ENCODE measurements around the gene ZNF846. TPM values are rescaled to one million over a fixed set of nuclear protein-coding genes. Genes with fewer than 3 reads are reported as not detected.

The ZNF846 gene
- total RNA-seq, 4 donors from 2014 or later, result 10.0 to 18.1 (median 14.2) TPM

GRCh38 chr19:9806803-9807202 is 38.3 kb upstream of the ZNF846 start:
- intact Hi-C loops (cut with DNase I; ENCODE audit: low total_unique reads) (no loop called here), in situ Hi-C loops (cut with MboI; ENCODE audit: low pct_ligation_motif_present in 1 of 4, low pct_unique_long_range_greater_than_20kb in 1 of 4, low sequenced_read_pairs in 3 of 4) (no loop called here)
- Histone ChIP-seq H3K27me3 (no peaks in the 10 kb centered on the region), H3K27ac (no peak overlapping the region), H3K4me1 (no peaks in the 10 kb centered on the region), H3K36me3 (peaks cover 0 to 29% (median 12%) of the 10 kb centered on the region in 4 donors), H3K4me3 (no peak overlapping the region), H3K9me3 (no peaks in the 10 kb centered on the region)
- WGBS, 2 donors (ENCODE audit: low coverage in 1 of 2), result 88% methylated on average over 3 of the region's 3 CpGs; no CpG with 5 or more reads in 1 of the 2 donors
- TF ChIP-seq EP300 (IDR thresholded peaks at IDR 0.05; ENCODE audit: low read depth) (no peak), CTCF (IDR thresholded peaks at IDR 0.05) (no peak), POLR2A (IDR thresholded peaks at IDR 0.05) (no peak), POLR2AphosphoS5 (IDR thresholded peaks at IDR 0.05) (no peak)
- no peak for DNase-seq

- intact Hi-C loops (cut with DNase I; ENCODE audit: low total_unique reads) (no loop called here), in situ Hi-C loops (cut with MboI; ENCODE audit: low pct_ligation_motif_present in 1 of 4, low pct_unique_long_range_greater_than_20kb in 1 of 4, low sequenced_read_pairs in 3 of 4) (no loop called here)
- no peaks in the 10 kb centered on the region for H3K9me3 ChIP-seq
Observed at GRCh38 chr19:9801976-9802375, 33.4 kb upstream of the ZNF846 start.

GRCh38 chr19:9799162-9799561 is 30.6 kb upstream of the ZNF846 start:
- TF ChIP-seq EP300 (IDR thresholded peaks at IDR 0.05; ENCODE audit: low read depth), result no peak
- TF ChIP-seq CTCF (IDR thresholded peaks at IDR 0.05), result no peak
- no peak for TF ChIP-seq POLR2AphosphoS5 (IDR thresholded peaks at IDR 0.05)
- TF ChIP-seq POLR2A (IDR thresholded peaks at IDR 0.05), result no peak
- Histone ChIP-seq H3K9me3 (no peaks in the 10 kb centered on the region), H3K27me3 (no peaks in the 10 kb centered on the region), H3K36me3 (no peaks in the 10 kb centered on the region), H3K4me3 (no peak overlapping the region), H3K27ac (no peak overlapping the region), H3K4me1 (peaks cover 0 to 4% (median 0%) of the 10 kb centered on the region in 4 donors)
- DNase-seq, result no peak
- intact Hi-C loops (cut with DNase I; ENCODE audit: low total_unique reads), result loop anchor here (10.0 kb wide), 2 partner anchors 484 to 584 kb away; partner anchors contain the start of gene OR7D4
- in situ Hi-C loops (cut with MboI; ENCODE audit: low pct_ligation_motif_present in 1 of 4, low pct_unique_long_range_greater_than_20kb in 1 of 4, low sequenced_read_pairs in 3 of 4), result loop anchor here (5.0 to 25.0 kb wide), 5 partner anchors 172 to 662 kb away; partner anchors contain the start of genes ZNF559 (in 3 of the 4), ZNF699 (in 3 of the 4), OR7G3 (in 2 of the 4) and ZNF317 (in 2 of the 4)

More at GRCh38 chr19:9801976-9802375, 33.4 kb upstream of the ZNF846 start:
- 91 to 96% methylated on average over 6 to 10 of the region's 10 CpGs for WGBS, 2 donors (ENCODE audit: low coverage in 1 of 2)
- DNase-seq, result no peak
- no peaks in the 10 kb centered on the region for H3K4me1 ChIP-seq
- no peak overlapping the region for H3K27ac ChIP-seq
- no peak overlapping the region for H3K4me3 ChIP-seq
- no peak for TF ChIP-seq POLR2AphosphoS5 (IDR thresholded peaks at IDR 0.05)
- no peak for TF ChIP-seq POLR2A (IDR thresholded peaks at IDR 0.05)
- TF ChIP-seq CTCF (IDR thresholded peaks at IDR 0.05), result no peak
- TF ChIP-seq EP300 (IDR thresholded peaks at IDR 0.05; ENCODE audit: low read depth), result no peak
- H3K27me3 ChIP-seq, result no peaks in the 10 kb centered on the region
- H3K36me3 ChIP-seq, result no peaks in the 10 kb centered on the region

- Histone ChIP-seq H3K4me3 (no peak overlapping the region), H3K27ac (no peak overlapping the region), H3K9me3 (no peaks in the 10 kb centered on the region), H3K36me3 (no peaks in the 10 kb centered on the region), H3K27me3 (no peaks in the 10 kb centered on the region), H3K4me1 (peaks cover 0 to 5% (median 2%) of the 10 kb centered on the region in 4 donors)
- DNase-seq, result no peak
- in situ Hi-C loops (cut with MboI; ENCODE audit: low pct_ligation_motif_present in 1 of 4, low pct_unique_long_range_greater_than_20kb in 1 of 4, low sequenced_read_pairs in 3 of 4) (loop anchor here (5.0 to 25.0 kb wide), 5 partner anchors 171 to 661 kb away; partner anchors contain the start of genes ZNF559 (in 3 of the 4), ZNF699 (in 3 of the 4), OR7G3 (in 2 of the 4) and ZNF317 (in 2 of the 4)), intact Hi-C loops (cut with DNase I; ENCODE audit: low total_unique reads) (loop anchor here (10.0 kb wide), 2 partner anchors 483 to 583 kb away; partner anchors contain the start of gene OR7D4)
- WGBS, 2 donors (ENCODE audit: low coverage in 1 of 2), result 83% methylated on average over 5 of the region's 5 CpGs; no CpG with 5 or more reads in 1 of the 2 donors
- no peak for TF ChIP-seq EP300 (IDR thresholded peaks at IDR 0.05; ENCODE audit: low read depth)
- no peak for TF ChIP-seq CTCF (IDR thresholded peaks at IDR 0.05)
- no peak for TF ChIP-seq POLR2A (IDR thresholded peaks at IDR 0.05)
Observed at GRCh38 chr19:9797871-9798270, 29.3 kb upstream of the ZNF846 start.
